HepG2 (cell line): ENCODE results near the gene TMEM14C. TPM values are rescaled to one million over a fixed set of nuclear protein-coding genes. Genes with fewer than 3 reads are reported as not detected.

Experiments used
- FOSL1 ChIP-seq: sonication (generic); formaldehyde crosslinking; IDR thresholded peaks from 2 replicates; pipeline ENCODE4 v1.9.0; 2021; ENCODE audit warnings: missing genetic modification reagents, borderline replicate concordance
- FOSL2 ChIP-seq: sonication (generic); formaldehyde crosslinking; IDR thresholded peaks from 2 replicates; pipeline ENCODE4 v1.4.0; 2020; ENCODE audit warnings: missing genetic modification reagents
- GATAD1 ChIP-seq: IDR thresholded peaks from 2 replicates; pipeline ENCODE4 v1.6.1; 2016; ENCODE audit warnings: missing genetic modification reagents, missing compliant biosample characterization
- GATAD2A ChIP-seq: IDR thresholded peaks from 2 replicates; pipeline ENCODE4 v1.6.1; 2016
- JUN ChIP-seq: sonication (generic); formaldehyde crosslinking; IDR thresholded peaks from 2 replicates; pipeline ENCODE4 v1.4.0; 2020; ENCODE audit warnings: mild to moderate bottlenecking, missing genetic modification reagents
- MAFK ChIP-seq, 2 experiments: IDR thresholded peaks in 1 of 2; conservative IDR thresholded peaks in 1 of 2; 2 replicates each; pipeline ENCODE4 v1.6.1; 2011; ENCODE audit warnings: improper control_type of control experiment in 2 of 2, low read length in 2 of 2
- MIXL1 ChIP-seq: IDR thresholded peaks from 2 replicates; pipeline ENCODE4 v1.6.1; 2016
- NFE2 ChIP-seq: sonication (generic); formaldehyde crosslinking; IDR thresholded peaks from 2 replicates; pipeline ENCODE4 v1.4.0; 2020; ENCODE audit warnings: missing genetic modification reagents
- NFE2L2 ChIP-seq: fragments of 150-350 bp; IDR thresholded peaks from 2 replicates; pipeline ENCODE4 v1.6.1; 2014; ENCODE audit warnings: low read length
- SAP130 ChIP-seq: IDR thresholded peaks from 2 replicates; pipeline ENCODE4 v1.6.1; 2016; ENCODE audit warnings: low read depth
- SOX5 ChIP-seq: IDR thresholded peaks from 2 replicates; pipeline ENCODE4 v1.6.1; 2016; ENCODE audit warnings: borderline replicate concordance
- SOX6 ChIP-seq, 2 experiments: fragments of 450-650 bp in 1 of 2; sonication (generic) in 1 of 2; formaldehyde crosslinking in 1 of 2; IDR thresholded peaks; 2 replicates each; pipeline versions ENCODE4 v1.4.0 to v1.6.1; 2017 to 2020; ENCODE audit warnings: antibody characterized with exemption in 1 of 2, mild to moderate bottlenecking in 1 of 2, missing genetic modification reagents in 1 of 2
- STAG1 ChIP-seq: sonication (generic); formaldehyde crosslinking; IDR thresholded peaks from 2 replicates; pipeline ENCODE4 v1.4.0; 2020; ENCODE audit warnings: missing genetic modification reagents
- TEAD3 ChIP-seq: optimal IDR thresholded peaks from 2 replicates; pipeline ENCODE3; 2016; ENCODE audit warnings: borderline replicate concordance
- XRCC5 ChIP-seq: fragments of 200-400 bp; formaldehyde crosslinking; optimal IDR thresholded peaks from 2 replicates; pipeline ENCODE3; 2017; ENCODE audit warnings: mild to moderate bottlenecking, low read length
- ZFAT ChIP-seq: sonication (generic); formaldehyde crosslinking; conservative IDR thresholded peaks from 2 replicates; pipeline ENCODE4 v1.8.1; 2023; ENCODE audit warnings: missing genetic modification reagents, inconsistent platforms
- ZKSCAN8 ChIP-seq: IDR thresholded peaks from 2 replicates; pipeline ENCODE4 v1.6.1; 2016; ENCODE audit warnings: borderline replicate concordance, missing genetic modification reagents, missing compliant biosample characterization
- ZNF367 ChIP-seq: sonication (generic); formaldehyde crosslinking; IDR thresholded peaks from 2 replicates; pipeline ENCODE4 v1.4.0; 2020; ENCODE audit warnings: missing genetic modification reagents, borderline replicate concordance
- ZNF605 ChIP-seq: sonication (generic); formaldehyde crosslinking; IDR thresholded peaks from 2 replicates; pipeline ENCODE4 v1.8.0; 2022; ENCODE audit warnings: mild to moderate bottlenecking, missing genetic modification reagents
- polyA plus RNA-seq, 8 experiments: library from polyadenylated mRNA; depleted of rRNA in 3 of 8; stranded (reverse) in 7 of 8; unstranded in 1 of 8; fragments of >200 nt; fragmentation: Illumina TruSeq in 4 of 8; extraction: Trizol in 4 of 8; gene quantifications; 2 replicates each; pipeline versions ENCODE4 v1.2.1 to v1.2.3, GENCODE V29; 2011 to 2016; ENCODE audit warnings: low read depth in 4 of 8, missing spikeins in 1 of 8, mixed read lengths in 1 of 8; ENCODE audit not compliant: insufficient read depth in 1 of 8
- total RNA-seq, 5 experiments: library from RNA; depleted of rRNA; stranded (reverse); fragments of >200 nt; fragmentation: Illumina TruSeq; extraction: Trizol; gene quantifications; 2 replicates each; pipeline ENCODE4 v1.2.3, GENCODE V29; 2016; ENCODE audit warnings: low read depth in 1 of 5
- TF ChIP-seq, protein P1 (sequence below): sonication (generic); formaldehyde crosslinking; IDR thresholded peaks from 2 replicates; pipeline ENCODE4 v1.4.0; 2020; ENCODE audit warnings: mild to moderate bottlenecking, missing genetic modification reagents
- TF ChIP-seq, protein P2 (sequence below): sonication (generic); formaldehyde crosslinking; IDR thresholded peaks from 2 replicates; pipeline ENCODE4 v1.4.0; 2020; ENCODE audit warnings: missing genetic modification reagents
- TF ChIP-seq, protein P3 (sequence below): IDR thresholded peaks from 2 replicates; pipeline ENCODE4 v1.6.1; 2016; ENCODE audit warnings: mild to moderate bottlenecking
- TF ChIP-seq, protein P4 (sequence below): sonication (generic); formaldehyde crosslinking; IDR thresholded peaks from 2 replicates; pipeline ENCODE4 v1.8.1; 2023; ENCODE audit warnings: mild to moderate bottlenecking, missing genetic modification reagents
- TF ChIP-seq, protein P5 (sequence below): sonication (generic); formaldehyde crosslinking; IDR thresholded peaks from 2 replicates; pipeline ENCODE4 v1.5.1; 2020; ENCODE audit warnings: missing genetic modification reagents, mild to moderate bottlenecking, borderline replicate concordance
- TF ChIP-seq, protein P6 (sequence below): sonication (generic); formaldehyde crosslinking; IDR thresholded peaks from 2 replicates; pipeline ENCODE4 v1.8.0; 2022; ENCODE audit warnings: missing genetic modification reagents, low read depth, mild to moderate bottlenecking, borderline replicate concordance

The TMEM14C gene
- total and polyA plus RNA-seq, 2 of the 13 experiments (the other 11 are each of a cell fraction or from before 2014, with no cell fraction given): 184 TPM

DNA sequence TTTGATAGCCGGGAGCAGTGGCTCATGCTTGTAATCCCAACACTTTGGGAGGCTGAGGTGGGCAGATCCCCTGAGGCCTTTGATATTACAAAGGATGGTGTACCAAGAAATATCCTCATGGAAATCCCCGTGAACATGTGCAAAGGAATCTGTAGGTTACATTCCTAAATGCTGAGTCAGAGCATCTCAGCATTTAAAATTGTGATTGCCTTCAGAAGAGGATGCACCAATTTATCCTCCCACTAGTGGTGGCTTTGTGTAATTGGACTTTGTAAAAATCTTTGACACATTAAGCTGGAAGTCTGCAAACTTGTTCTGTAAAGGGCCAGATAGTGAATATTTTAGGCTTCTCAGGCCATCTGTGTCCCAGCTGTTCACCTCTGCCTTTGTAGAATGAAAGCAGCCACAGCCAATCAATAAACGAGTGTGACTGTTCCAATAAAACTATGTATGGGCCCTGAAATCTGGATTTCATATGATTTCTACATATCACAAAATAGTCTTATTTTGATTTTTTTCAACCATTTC, 36.5 kb downstream of the TMEM14C start (continued):
- TF ChIP-seq, protein P1, sequence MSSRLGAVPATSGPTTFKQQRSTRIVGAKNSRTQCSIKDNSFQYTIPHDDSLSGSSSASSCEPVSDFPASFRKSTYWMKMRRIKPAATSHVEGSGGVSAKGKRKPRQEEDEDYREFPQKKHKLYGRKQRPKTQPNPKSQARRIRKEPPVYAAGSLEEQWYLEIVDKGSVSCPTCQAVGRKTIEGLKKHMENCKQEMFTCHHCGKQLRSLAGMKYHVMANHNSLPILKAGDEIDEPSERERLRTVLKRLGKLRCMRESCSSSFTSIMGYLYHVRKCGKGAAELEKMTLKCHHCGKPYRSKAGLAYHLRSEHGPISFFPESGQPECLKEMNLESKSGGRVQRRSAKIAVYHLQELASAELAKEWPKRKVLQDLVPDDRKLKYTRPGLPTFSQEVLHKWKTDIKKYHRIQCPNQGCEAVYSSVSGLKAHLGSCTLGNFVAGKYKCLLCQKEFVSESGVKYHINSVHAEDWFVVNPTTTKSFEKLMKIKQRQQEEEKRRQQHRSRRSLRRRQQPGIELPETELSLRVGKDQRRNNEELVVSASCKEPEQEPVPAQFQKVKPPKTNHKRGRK (CRISPR knock-in tag): no peak
- TF ChIP-seq, protein P2, sequence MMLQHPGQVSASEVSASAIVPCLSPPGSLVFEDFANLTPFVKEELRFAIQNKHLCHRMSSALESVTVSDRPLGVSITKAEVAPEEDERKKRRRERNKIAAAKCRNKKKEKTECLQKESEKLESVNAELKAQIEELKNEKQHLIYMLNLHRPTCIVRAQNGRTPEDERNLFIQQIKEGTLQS (CRISPR knock-in tag): peak; percentile 84
- peak; percentile 91 for TF ChIP-seq NFE2L2
- TF ChIP-seq GATAD2A: peak; percentile 18; the same call in 1 of the 2 replicates
- TF ChIP-seq, protein P3, sequence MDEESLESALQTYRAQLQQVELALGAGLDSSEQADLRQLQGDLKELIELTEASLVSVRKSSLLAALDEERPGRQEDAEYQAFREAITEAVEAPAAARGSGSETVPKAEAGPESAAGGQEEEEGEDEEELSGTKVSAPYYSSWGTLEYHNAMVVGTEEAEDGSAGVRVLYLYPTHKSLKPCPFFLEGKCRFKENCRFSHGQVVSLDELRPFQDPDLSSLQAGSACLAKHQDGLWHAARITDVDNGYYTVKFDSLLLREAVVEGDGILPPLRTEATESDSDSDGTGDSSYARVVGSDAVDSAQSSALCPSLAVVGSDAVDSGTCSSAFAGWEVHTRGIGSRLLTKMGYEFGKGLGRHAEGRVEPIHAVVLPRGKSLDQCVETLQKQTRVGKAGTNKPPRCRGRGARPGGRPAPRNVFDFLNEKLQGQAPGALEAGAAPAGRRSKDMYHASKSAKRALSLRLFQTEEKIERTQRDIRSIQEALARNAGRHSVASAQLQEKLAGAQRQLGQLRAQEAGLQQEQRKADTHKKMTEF (CRISPR knock-in tag): 0 out of 2 replicates have a peak, but pooled peaks have one; percentile 28
- peak; percentile 57 for TF ChIP-seq SAP130 (CRISPR knock-in tag)
- peak; percentile 36; the same call in 1 of the 2 replicates for TF ChIP-seq ZKSCAN8 (CRISPR knock-in tag)
- peak; percentile 93 for TF ChIP-seq FOSL2 (CRISPR knock-in tag)
- no peak for TF ChIP-seq ZNF605 (CRISPR knock-in tag)
- 0 out of 2 replicates have a peak, but pooled peaks have one; percentile 20 for TF ChIP-seq SOX5 (CRISPR knock-in tag)
- peak; percentile 13 for TF ChIP-seq XRCC5
- TF ChIP-seq, protein P4, sequence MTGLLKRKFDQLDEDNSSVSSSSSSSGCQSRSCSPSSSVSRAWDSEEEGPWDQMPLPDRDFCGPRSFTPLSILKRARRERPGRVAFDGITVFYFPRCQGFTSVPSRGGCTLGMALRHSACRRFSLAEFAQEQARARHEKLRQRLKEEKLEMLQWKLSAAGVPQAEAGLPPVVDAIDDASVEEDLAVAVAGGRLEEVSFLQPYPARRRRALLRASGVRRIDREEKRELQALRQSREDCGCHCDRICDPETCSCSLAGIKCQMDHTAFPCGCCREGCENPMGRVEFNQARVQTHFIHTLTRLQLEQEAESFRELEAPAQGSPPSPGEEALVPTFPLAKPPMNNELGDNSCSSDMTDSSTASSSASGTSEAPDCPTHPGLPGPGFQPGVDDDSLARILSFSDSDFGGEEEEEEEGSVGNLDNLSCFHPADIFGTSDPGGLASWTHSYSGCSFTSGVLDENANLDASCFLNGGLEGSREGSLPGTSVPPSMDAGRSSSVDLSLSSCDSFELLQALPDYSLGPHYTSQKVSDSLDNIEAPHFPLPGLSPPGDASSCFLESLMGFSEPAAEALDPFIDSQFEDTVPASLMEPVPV (CRISPR knock-in tag): no peak
- TF ChIP-seq NFE2: peak; percentile 32; the same call in 1 of the 2 replicates
- peak; percentile 97 to 98 for TF ChIP-seq MAFK (conservative IDR thresholded peaks at IDR 0.05 in 1 of 2, IDR thresholded peaks at IDR 0.05 in 1 of 2; ENCODE audit: low read length in 2 of 2)
- 0 out of 2 replicates have a peak, but pooled peaks have one; percentile 43 for TF ChIP-seq ZNF367 (CRISPR knock-in tag)
- TF ChIP-seq, protein P5, sequence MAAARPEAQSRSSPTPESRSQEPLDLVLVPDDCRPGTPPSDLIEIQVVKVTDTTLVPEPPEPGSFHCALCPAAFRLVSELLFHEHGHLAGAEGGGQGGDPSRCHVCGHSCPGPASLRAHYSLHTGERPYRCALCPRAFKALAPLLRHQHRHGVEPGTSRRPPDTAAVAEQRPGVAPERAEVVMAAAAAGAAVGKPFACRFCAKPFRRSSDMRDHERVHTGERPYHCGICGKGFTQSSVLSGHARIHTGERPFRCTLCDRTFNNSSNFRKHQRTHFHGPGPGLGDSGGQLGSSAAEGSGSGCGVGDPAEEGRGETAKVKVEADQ (CRISPR knock-in tag): no peak
- TF ChIP-seq TEAD3: peak; percentile 75
- TF ChIP-seq STAG1 (CRISPR knock-in tag): peak; percentile 46
- TF ChIP-seq, protein P6, sequence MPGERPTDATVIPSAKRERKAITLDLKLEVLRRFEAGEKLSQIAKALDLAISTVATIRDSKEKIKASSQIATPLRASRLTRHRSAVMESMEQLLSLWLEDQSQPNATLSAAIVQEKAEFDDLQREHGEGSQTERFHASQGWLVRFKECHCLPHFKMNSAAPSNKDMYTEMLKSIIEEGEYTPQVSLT (CRISPR knock-in tag): no peak
- peak; percentile 68; the same call in 1 of the 2 replicates for TF ChIP-seq FOSL1
- 0 out of 2 replicates have a peak, but pooled peaks have one; percentile 10 for TF ChIP-seq GATAD1 (CRISPR knock-in tag)
- TF ChIP-seq MIXL1: 0 out of 2 replicates have a peak, but pooled peaks have one; percentile 35
- TF ChIP-seq JUN (CRISPR knock-in tag): peak; percentile 56; the same call in 1 of the 2 replicates
- TF ChIP-seq SOX6 (IDR thresholded peaks at IDR 0.05): no peak
- 0 out of 2 replicates have a peak, but pooled peaks have one; percentile 10 for TF ChIP-seq SOX6 (CRISPR knock-in tag; IDR thresholded peaks at IDR 0.05)
- TF ChIP-seq ZFAT (CRISPR knock-in tag): no peak
